Measurements from ENCODE around the gene SERPINF2.
A peak's percentile ranks its signal among the peaks of the same experiment; 100 is the strongest.
"Not testable (repeated sequence)": the region's sequence is repeated elsewhere in the genome, so short reads cannot be mapped to it uniquely, and the experiment has no call there.

SERPINF2 gene

GRCh38 chr17:1793447-1793806, 50.8 kb downstream of the SERPINF2 start:
- DNase-seq (ENCODE audit: low read depth) = no peak
- H3K4me3 ChIP-seq (replicated peaks; ENCODE audit: low read depth, low read length) = no peak overlapping the region
- TF ChIP-seq, protein P1, sequence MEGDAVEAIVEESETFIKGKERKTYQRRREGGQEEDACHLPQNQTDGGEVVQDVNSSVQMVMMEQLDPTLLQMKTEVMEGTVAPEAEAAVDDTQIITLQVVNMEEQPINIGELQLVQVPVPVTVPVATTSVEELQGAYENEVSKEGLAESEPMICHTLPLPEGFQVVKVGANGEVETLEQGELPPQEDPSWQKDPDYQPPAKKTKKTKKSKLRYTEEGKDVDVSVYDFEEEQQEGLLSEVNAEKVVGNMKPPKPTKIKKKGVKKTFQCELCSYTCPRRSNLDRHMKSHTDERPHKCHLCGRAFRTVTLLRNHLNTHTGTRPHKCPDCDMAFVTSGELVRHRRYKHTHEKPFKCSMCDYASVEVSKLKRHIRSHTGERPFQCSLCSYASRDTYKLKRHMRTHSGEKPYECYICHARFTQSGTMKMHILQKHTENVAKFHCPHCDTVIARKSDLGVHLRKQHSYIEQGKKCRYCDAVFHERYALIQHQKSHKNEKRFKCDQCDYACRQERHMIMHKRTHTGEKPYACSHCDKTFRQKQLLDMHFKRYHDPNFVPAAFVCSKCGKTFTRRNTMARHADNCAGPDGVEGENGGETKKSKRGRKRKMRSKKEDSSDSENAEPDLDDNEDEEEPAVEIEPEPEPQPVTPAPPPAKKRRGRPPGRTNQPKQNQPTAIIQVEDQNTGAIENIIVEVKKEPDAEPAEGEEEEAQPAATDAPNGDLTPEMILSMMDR (IDR thresholded peaks at IDR 0.05; ENCODE audit: low read length, missing control alignments) = no peak

- TF ChIP-seq, protein P1 (IDR thresholded peaks at IDR 0.05; ENCODE audit: low read length, missing control alignments) = no peak
- no peak overlapping the region for H3K4me3 ChIP-seq (replicated peaks; ENCODE audit: low read depth, low read length)
- peak; percentile 34 for DNase-seq (ENCODE audit: low read depth)
These were observed 54.1 kb downstream of the SERPINF2 start for GRCh38 chr17:1796800-1797199.

- no peak overlapping the region for H3K4me3 ChIP-seq (replicated peaks; ENCODE audit: low read depth, low read length)
- DNase-seq (ENCODE audit: low read depth) = no peak
- TF ChIP-seq, protein P1 (IDR thresholded peaks at IDR 0.05; ENCODE audit: low read length, missing control alignments) = no peak
These were observed 54.7 kb downstream of the SERPINF2 start for GRCh38 chr17:1797323-1797722.

GRCh38 chr17:1797846-1798245, 55.2 kb downstream of the SERPINF2 start:
- not testable (repeated sequence) for DNase-seq (ENCODE audit: low read depth); H3K4me3 ChIP-seq (replicated peaks; ENCODE audit: low read depth, low read length)

- no peak for DNase-seq (ENCODE audit: low read depth)
- no peak overlapping the region for H3K4me3 ChIP-seq (replicated peaks; ENCODE audit: low read depth, low read length)
- TF ChIP-seq, protein P1 (IDR thresholded peaks at IDR 0.05; ENCODE audit: low read length, missing control alignments) = no peak
These were observed 57.6 kb downstream of the SERPINF2 start for GRCh38 chr17:1800240-1800639.

GRCh38 chr17:1800712-1801111, 58.0 kb downstream of the SERPINF2 start:
- TF ChIP-seq, protein P1 (IDR thresholded peaks at IDR 0.05; ENCODE audit: low read length, missing control alignments) = no peak
- H3K4me3 ChIP-seq (replicated peaks; ENCODE audit: low read depth, low read length) = no peak overlapping the region
- DNase-seq (ENCODE audit: low read depth) = no peak

GRCh38 chr17:1802429-1802828, 59.8 kb downstream of the SERPINF2 start:
- H3K4me3 ChIP-seq (replicated peaks; ENCODE audit: low read depth, low read length) = no peak overlapping the region
- no peak for DNase-seq (ENCODE audit: low read depth)
- TF ChIP-seq, protein P1 (IDR thresholded peaks at IDR 0.05; ENCODE audit: low read length, missing control alignments) = no peak

DNA sequence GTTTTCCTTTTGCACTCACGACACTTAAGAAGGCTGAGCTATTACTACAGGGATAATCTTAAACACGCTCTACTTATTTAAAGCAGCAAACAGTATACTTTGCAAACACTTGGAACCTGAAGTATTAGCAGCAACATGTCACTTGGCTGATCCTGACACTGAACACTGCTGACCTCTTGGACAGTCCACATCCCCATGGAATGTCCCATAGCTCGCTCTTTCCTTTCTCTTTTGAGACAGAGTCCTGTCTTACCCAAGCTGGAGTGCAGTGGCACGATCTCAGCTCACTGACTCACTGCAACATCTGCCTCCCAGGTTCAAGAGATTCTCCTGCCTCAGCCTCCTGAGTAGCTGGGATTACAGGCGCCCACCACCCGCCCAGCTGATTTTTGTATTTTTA, 60.6 kb downstream of the SERPINF2 start:
- TF ChIP-seq, protein P1 (IDR thresholded peaks at IDR 0.05; ENCODE audit: low read length, missing control alignments) = no peak
- no peak for DNase-seq (ENCODE audit: low read depth)
- no peak overlapping the region for H3K4me3 ChIP-seq (replicated peaks; ENCODE audit: low read depth, low read length)
